HepG2 (cell line): ENCODE results near the gene NOC4L. TPM values are rescaled to one million over a fixed set of nuclear protein-coding genes. Genes with fewer than 3 reads are reported as not detected.

Experiments
- ATAC-seq: fragments of 200-7000 bp; cut with Tn5 transposase; 3 replicates; pipeline ENCODE4 v1.9.1; 2020; ENCODE audit warnings: mild to moderate bottlenecking, moderate library complexity
- BruUV-seq: library from RNA; stranded (reverse); fragments of 400-500 nt; replicated peaks from 2 replicates; lab custom pipeline; 2021; lab: Mats Ljungman, UMichigan
- CTCF ChIA-PET: fragments of 300-600 bp; formaldehyde crosslinking; extraction: SDS; loops from one replicate; lab custom pipeline; 2021; ENCODE audit warnings: low total read pairs, inconsistent platforms, low intra/inter-chr PET ratio; lab: Yijun Ruan, JAX
- POLR2A ChIA-PET: fragments of 350-600 bp; sonication (Branson Sonifier 250); formaldehyde crosslinking; loops from one replicate; lab custom pipeline; 2020; ENCODE audit warnings: antibody characterized with exemption, inconsistent platforms; lab: Yijun Ruan, JAX
- DNase-seq: peaks from one replicate; pipeline ENCODE4 v3.0.0-alpha.2; 2015; ENCODE audit warnings: low spot score
- FAIRE-seq: peaks from 3 replicates; lab custom pipeline; 2011; peaks lifted over from hg19 to GRCh38; lab: Jason Lieb, UNC
- H2AFZ ChIP-seq: one replicate; pipeline ENCODE4 v1.6.1; 2011; ENCODE audit warnings: low read length, inconsistent platforms
- H3K27ac ChIP-seq: fragments of 300-600 bp; 3 replicates; pipeline ENCODE4 v1.8.0; 2011; ENCODE audit warnings: mixed run types, mild to moderate bottlenecking, mixed read lengths, low read length, inconsistent platforms; ENCODE audit not compliant: insufficient read depth; ENCODE audit errors: extremely low read length
- H3K27me3 ChIP-seq, 2 experiments: fragments of 200-600 bp in 1 of 2; 2 replicates in 1 of 2; 3 replicates in 1 of 2; pipeline versions ENCODE4 v1.6.0 to v1.8.0; 2011; ENCODE audit warnings: low read length in 2 of 2, mild to moderate bottlenecking in 2 of 2, moderate library complexity in 2 of 2, inconsistent platforms in 1 of 2; ENCODE audit not compliant: insufficient read depth in 2 of 2, control insufficient read depth in 1 of 2
- H3K36me3 ChIP-seq, 2 experiments: fragments of 200-600 bp in 1 of 2; replicated peaks in 1 of 2; 2 replicates in 1 of 2; 3 replicates in 1 of 2; pipeline versions ENCODE4 v1.5.1 to v1.8.0; 2011; ENCODE audit warnings: low read length in 2 of 2, inconsistent platforms in 1 of 2; ENCODE audit not compliant: insufficient read depth in 2 of 2, control insufficient read depth in 1 of 2
- H3K4me1 ChIP-seq: 2 replicates; pipeline ENCODE4 v1.5.1; 2012; ENCODE audit warnings: low read length, inconsistent platforms; ENCODE audit not compliant: insufficient read depth
- H3K4me2 ChIP-seq: 2 replicates; pipeline ENCODE4 v1.6.0; 2011; ENCODE audit warnings: low read depth, low read length, inconsistent platforms
- H3K4me3 ChIP-seq, 3 experiments: fragments of 200-600 bp in 1 of 3; sonication (generic), shearing (Covaris generic) in 1 of 3; replicated peaks in 1 of 3; 2 replicates each; pipeline ENCODE4 v1.5.1; 2011 to 2016; ENCODE audit warnings: low read length in 3 of 3, inconsistent platforms in 2 of 3, low read depth in 2 of 3, mild to moderate bottlenecking in 2 of 3, control low read depth in 1 of 3, mixed read lengths in 1 of 3; ENCODE audit not compliant: insufficient read depth in 1 of 3
- H3K79me2 ChIP-seq: one replicate; pipeline ENCODE4 v1.6.1; 2011; ENCODE audit warnings: low read length, inconsistent platforms; ENCODE audit not compliant: insufficient read depth
- H3K9ac ChIP-seq: 2 replicates; pipeline ENCODE4 v1.6.0; 2011; ENCODE audit warnings: mild to moderate bottlenecking, low read depth, low read length, inconsistent platforms; ENCODE audit not compliant: insufficient read depth
- H3K9me3 ChIP-seq: 2 replicates; pipeline ENCODE4 v1.5.1; 2012; ENCODE audit warnings: mild to moderate bottlenecking, low read length
- H4K20me1 ChIP-seq: 2 replicates; pipeline ENCODE4 v1.6.0; 2011; ENCODE audit warnings: inconsistent platforms, mild to moderate bottlenecking, low read length, moderate library complexity; ENCODE audit not compliant: insufficient read depth
- FOXO1 ChIP-seq: sonication (generic); formaldehyde crosslinking; IDR thresholded peaks from 2 replicates; pipeline ENCODE4 v1.4.0; 2020; ENCODE audit warnings: missing genetic modification reagents
- MAX ChIP-seq: IDR thresholded peaks from 2 replicates; pipeline ENCODE4 v1.6.1; 2012; ENCODE audit warnings: inconsistent platforms
- MEIS2 ChIP-seq: sonication (generic); formaldehyde crosslinking; IDR thresholded peaks from 2 replicates; pipeline ENCODE4 v1.9.0; 2021; ENCODE audit warnings: mild to moderate bottlenecking, missing genetic modification reagents
- POGZ ChIP-seq: sonication (generic); formaldehyde crosslinking; IDR thresholded peaks from 2 replicates; pipeline ENCODE4 v1.4.0; 2020; ENCODE audit warnings: mild to moderate bottlenecking, missing genetic modification reagents
- SAP130 ChIP-seq: IDR thresholded peaks from 2 replicates; pipeline ENCODE4 v1.6.1; 2016; ENCODE audit warnings: low read depth
- TFAP4 ChIP-seq: sonication (generic); IDR thresholded peaks from 2 replicates; pipeline ENCODE4 v1.6.1; 2016; ENCODE audit warnings: low read depth, borderline replicate concordance
- ZBTB43 ChIP-seq: sonication (generic); formaldehyde crosslinking; conservative IDR thresholded peaks from 2 replicates; pipeline ENCODE4 v1.4.0; 2020; ENCODE audit warnings: missing genetic modification reagents
- ZNF275 ChIP-seq: sonication (generic); formaldehyde crosslinking; IDR thresholded peaks from 2 replicates; pipeline ENCODE4 v1.8.0; 2022; ENCODE audit warnings: missing genetic modification reagents, mild to moderate bottlenecking, inconsistent platforms, borderline replicate concordance
- ZNF30 ChIP-seq: sonication (generic); formaldehyde crosslinking; IDR thresholded peaks from 2 replicates; pipeline ENCODE4 v1.5.0; 2020; ENCODE audit warnings: mild to moderate bottlenecking, missing genetic modification reagents
- ZNF609 ChIP-seq: sonication (generic); formaldehyde crosslinking; IDR thresholded peaks from 2 replicates; pipeline ENCODE4 v1.4.0; 2020; ENCODE audit warnings: mild to moderate bottlenecking, missing genetic modification reagents, borderline replicate concordance
- WGBS: methylation state at CpG from one replicate; pipeline ENCODE4 v1.1.6; 2017; ENCODE audit warnings: low lambda C conversion rate; 5-methylcytosine and 5-hydroxymethylcytosine counted together
- in situ Hi-C: cut with HindIII; loops from 2 replicates; pipeline ENCODE4 v1.10.0; 2017; ENCODE audit warnings: low pct_unique_long_range_greater_than_20kb; ENCODE audit not compliant: extremely low pct_ligation_motif_present
- intact Hi-C: fragments of 100-400 bp; cut with micrococcal nuclease; formaldehyde crosslinking; loops from one replicate; pipeline ENCODE4 v1.10.0; 2022; ENCODE audit not compliant: unreplicated experiment
- polyA plus RNA-seq, 8 experiments: library from polyadenylated mRNA; depleted of rRNA in 3 of 8; stranded (reverse) in 7 of 8; unstranded in 1 of 8; fragments of >200 nt; fragmentation: Illumina TruSeq in 4 of 8; extraction: Trizol in 4 of 8; gene quantifications; 2 replicates each; pipeline versions ENCODE4 v1.2.1 to v1.2.3, GENCODE V29; 2011 to 2016; ENCODE audit warnings: low read depth in 4 of 8, missing spikeins in 1 of 8, mixed read lengths in 1 of 8; ENCODE audit not compliant: insufficient read depth in 1 of 8
- total RNA-seq, 5 experiments: library from RNA; depleted of rRNA; stranded (reverse); fragments of >200 nt; fragmentation: Illumina TruSeq; extraction: Trizol; gene quantifications; 2 replicates each; pipeline ENCODE4 v1.2.3, GENCODE V29; 2016; ENCODE audit warnings: low read depth in 1 of 5

The NOC4L gene
- total and polyA plus RNA-seq, 2 of the 13 experiments (the other 11 are each of a cell fraction or from before 2014, with no cell fraction given): 4.3 to 14.6 TPM

- TF ChIP-seq ZNF609 (CRISPR knock-in tag) (no peak), SAP130 (CRISPR knock-in tag) (no peak), ZNF275 (CRISPR knock-in tag) (no peak)
Observed at GRCh38 chr12:132176385-132176919, 32.2 kb downstream of the NOC4L start (continued).

GRCh38 chr12:132176920-132177551 lies 32.8 kb downstream of the NOC4L start:
- H4K20me1 ChIP-seq: peaks cover 2% of the 10 kb centered on the region; the same call in 1 of the 2 replicates
- H3K9ac ChIP-seq: no peak overlapping the region
- TF ChIP-seq TFAP4 (no peak), ZNF30 (CRISPR knock-in tag) (no peak), FOXO1 (CRISPR knock-in tag) (no peak), ZBTB43 (CRISPR knock-in tag) (no peak), MEIS2 (CRISPR knock-in tag) (no peak), POGZ (CRISPR knock-in tag) (no peak), MAX (no peak)
- DNase-seq: no peak
- H2AFZ ChIP-seq: no peak overlapping the region
- in situ Hi-C loops: no loop called here
- H3K27me3 ChIP-seq: peaks cover 23 to 85% of the 10 kb centered on the region in 2 experiments
- no peaks in the 10 kb centered on the region for H3K79me2 ChIP-seq
- ATAC-seq: no peak
- H3K27ac ChIP-seq: no peak overlapping the region
- H3K36me3 ChIP-seq: no peaks in the 10 kb centered on the region
- H3K4me2 ChIP-seq: no peak overlapping the region
- FAIRE-seq: no peak
- WGBS: 36% methylated on average over 23 of the region's 25 CpGs
- no peaks in the 10 kb centered on the region for H3K9me3 ChIP-seq
- no peaks in the 10 kb centered on the region for H3K4me1 ChIP-seq
- H3K4me3 ChIP-seq: no peak overlapping the region
- ChIA-PET CTCF (no interaction called here), POLR2A (no interaction called here)
- intact Hi-C loops: no loop called here
- BruUV-seq: no TSS peak
